Mammary epithelial cell (primary cell): Measurements from ENCODE around the gene HNF1B.

Experiments used
- CTCF ChIP-seq, 2 donors: IDR thresholded peaks in 1 of 2; conservative IDR thresholded peaks in 1 of 2; 2 replicates each; pipeline ENCODE4 v1.5.1; 2011 to 2012; ENCODE audit warnings: inconsistent platforms in 2 of 2, low read length in 2 of 2, mild to moderate bottlenecking in 2 of 2, control low read depth in 1 of 2, low read depth in 1 of 2; ENCODE audit not compliant: insufficient read depth in 1 of 2; ENCODE audit errors: extremely low read depth in 1 of 2
- EZH2 ChIP-seq: IDR thresholded peaks from 2 replicates; pipeline ENCODE4 v1.6.1; 2012; ENCODE audit warnings: low read length, inconsistent platforms, borderline replicate concordance

- no peak for TF ChIP-seq CTCF (conservative IDR thresholded peaks at IDR 0.05 in 1 of 2, IDR thresholded peaks at IDR 0.05 in 1 of 2; ENCODE audit: extremely low read depth in 1 of 2, insufficient read depth in 1 of 2, low read depth in 1 of 2, low read length in 2 of 2)
- TF ChIP-seq EZH2: no peak
Observed at GRCh38 chr17:37672548-37673078, 72.2 kb downstream of the HNF1B start.
